Measurements from ENCODE around the gene CEND1.

The CEND1 gene

DNA sequence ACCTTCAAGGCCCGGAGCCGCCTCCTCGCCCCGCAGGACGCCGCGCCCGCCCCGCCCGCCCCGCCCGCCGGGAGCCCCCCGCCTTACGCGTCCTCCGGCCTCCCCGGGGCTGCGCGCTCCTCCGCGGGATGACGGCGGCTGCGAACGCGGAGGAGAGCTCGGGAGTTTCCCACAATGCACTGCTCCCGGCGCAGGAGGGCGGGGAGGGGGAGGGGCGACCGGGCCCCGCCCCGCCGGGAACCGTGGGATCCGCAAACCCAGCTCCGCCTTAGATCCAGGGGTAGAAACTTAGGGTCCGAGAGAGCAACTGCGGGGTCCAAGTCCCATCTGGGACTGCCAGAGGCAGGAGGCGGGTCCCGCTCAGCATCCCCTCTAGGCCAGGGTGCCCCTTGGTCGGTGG is at the start of gene CEND1:
Gene CEND1, minus strand, starts transcription at position 148 of the 400 bp plus-strand sequence. CDS start 1,514 bp downstream, outside the sequence.
- no peak for DNase-seq (ENCODE audit: low spot score)

DNA sequence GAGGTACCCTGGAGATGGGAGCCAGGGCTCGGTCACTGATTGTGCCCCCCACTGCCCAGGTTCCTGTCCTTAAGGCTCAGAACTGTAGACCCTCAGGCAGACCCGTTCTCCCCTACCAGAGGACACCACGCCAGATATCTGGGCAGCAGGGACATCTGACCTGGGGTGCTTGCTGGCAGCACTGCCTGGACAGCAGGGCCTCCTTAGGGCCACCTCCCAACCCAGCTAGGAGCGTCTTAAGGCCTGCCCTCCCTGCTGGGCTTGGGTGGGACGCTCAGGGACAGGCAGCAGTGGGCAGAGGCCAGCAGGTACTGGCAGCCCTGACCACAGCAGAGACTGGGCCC is 49.4 kb upstream of the CEND1 start:
- no peak for DNase-seq (ENCODE audit: low spot score)

DNA sequence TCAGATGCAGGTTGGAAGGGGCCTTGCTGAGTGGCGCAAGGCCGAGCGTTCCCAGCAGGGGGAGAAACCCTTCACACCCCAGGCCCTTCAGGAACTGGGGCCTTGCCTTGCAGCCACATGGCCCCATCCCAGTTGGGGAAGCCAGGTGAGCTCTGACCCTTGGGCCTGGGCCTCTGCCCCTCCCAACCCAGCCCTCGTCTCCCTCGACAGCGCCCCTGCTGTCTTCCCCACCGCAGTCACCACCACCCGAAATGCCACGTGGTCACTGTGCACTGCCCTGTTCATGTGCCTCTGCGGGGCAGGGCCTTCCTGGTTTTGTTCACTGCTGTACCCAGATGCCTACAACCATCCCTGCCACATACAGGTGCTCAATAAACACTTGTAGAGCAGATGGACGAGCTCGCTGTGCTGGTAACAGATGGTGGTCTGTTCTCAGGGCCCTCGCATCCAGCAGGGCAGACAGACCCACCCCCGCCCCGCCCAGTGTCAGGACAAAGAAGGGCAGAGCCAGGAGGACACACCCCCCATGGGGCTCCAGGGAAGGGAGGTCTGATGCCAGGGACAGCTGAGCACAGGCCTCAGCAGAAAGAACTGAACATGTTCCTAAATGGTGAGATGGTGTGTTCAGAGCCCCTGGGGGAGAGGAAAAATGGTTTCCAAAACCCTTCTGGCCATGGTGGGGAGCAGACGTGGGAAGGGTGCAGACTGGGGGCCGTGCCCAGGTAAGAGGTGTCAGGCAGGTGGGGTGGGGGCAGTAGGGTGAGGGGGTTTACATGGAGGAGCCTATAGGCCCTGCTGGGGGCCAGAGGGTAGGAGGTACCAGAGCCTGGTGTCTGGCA is 48.8 kb upstream of the CEND1 start:
- no peak for DNase-seq (ENCODE audit: low spot score)

DNA sequence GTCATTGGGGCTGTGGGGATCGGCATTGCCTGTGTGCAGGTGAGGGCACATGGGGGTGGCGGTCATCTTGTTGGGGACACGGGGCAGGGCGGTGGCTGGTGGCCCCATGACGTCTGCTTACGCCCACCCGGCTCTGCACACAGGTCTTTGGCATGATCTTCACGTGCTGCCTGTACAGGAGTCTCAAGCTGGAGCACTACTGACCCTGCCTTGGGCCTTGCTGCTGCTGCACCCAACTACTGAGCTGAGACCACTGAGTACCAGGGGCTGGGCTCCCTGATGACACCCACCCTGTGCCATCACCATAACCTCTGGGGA is 48.1 kb upstream of the CEND1 start:
- DNase-seq (ENCODE audit: low spot score) = no peak

- no peak for DNase-seq (ENCODE audit: low spot score)
These were observed 47.5 kb upstream of the CEND1 start for GRCh38 chr11:837189-837989.

DNA sequence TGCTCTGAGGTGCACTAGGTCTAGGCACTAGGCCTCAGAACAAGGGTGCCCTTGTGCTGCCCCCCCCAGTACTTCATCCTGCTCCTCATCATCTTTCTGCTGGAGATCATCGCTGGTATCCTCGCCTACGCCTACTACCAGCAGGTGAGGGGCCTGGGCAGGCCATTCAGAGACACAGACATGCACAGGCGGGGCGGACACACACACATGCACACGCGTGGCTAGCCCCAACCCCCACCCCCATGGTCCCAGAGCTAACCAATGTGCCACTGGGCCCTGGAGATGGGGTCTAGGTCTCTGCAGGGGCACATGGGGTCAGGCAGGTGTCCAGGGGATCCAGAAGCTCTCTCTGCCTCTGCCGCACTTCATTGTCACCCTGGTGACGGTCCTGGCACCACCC is 46.8 kb upstream of the CEND1 start:
- DNase-seq (ENCODE audit: low spot score) = no peak

GRCh38 chr11:836274-836673 is 46.4 kb upstream of the CEND1 start:
- DNase-seq (ENCODE audit: low spot score) = no peak

- DNase-seq (ENCODE audit: low spot score) = no peak
These were observed 44.8 kb upstream of the CEND1 start for GRCh38 chr11:834371-835316.

- DNase-seq (ENCODE audit: low spot score) = no peak
These were observed 44.0 kb upstream of the CEND1 start for GRCh38 chr11:833849-834311.

- no peak for DNase-seq (ENCODE audit: low spot score)
These were observed 43.4 kb upstream of the CEND1 start for GRCh38 chr11:833114-833791.

GRCh38 chr11:832529-833113 is 42.7 kb upstream of the CEND1 start, which contains the start of gene CD151:
CD151 (plus strand) TSS chr11:832952; CDS start chr11:836070, 3,118 bp downstream.
- DNase-seq (ENCODE audit: low spot score) = peak; percentile 50

DNA sequence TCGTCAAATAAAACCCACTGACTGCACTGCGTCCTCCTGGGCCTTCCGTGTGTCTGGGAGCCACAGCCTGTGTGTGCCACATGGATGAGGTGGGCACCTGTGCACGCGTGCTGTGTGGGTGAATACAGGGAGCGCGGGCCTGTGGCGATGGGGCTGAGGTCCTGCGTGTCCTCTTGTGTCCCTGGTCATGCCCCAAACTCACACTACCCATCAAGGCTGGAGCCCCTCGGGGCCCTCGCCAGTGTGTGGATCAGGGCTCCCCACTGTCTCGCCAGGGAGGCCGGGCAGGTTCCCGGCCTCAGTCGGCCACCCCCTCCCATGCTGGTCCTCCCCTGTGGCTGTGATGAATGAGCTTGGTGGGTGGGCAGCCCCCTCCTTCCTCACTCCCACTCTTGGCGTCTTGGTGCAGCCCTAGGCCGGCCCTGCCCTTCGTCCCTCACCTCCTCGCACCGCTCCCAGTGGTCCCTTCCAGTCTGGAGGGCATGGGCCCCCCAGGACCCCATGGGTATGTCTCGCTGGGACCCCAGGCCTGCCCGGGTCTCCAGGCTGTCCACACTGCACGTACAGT is 42.2 kb upstream of the CEND1 start:
- DNase-seq (ENCODE audit: low spot score) = no peak

GRCh38 chr11:831118-831864 is 41.4 kb upstream of the CEND1 start:
- no peak for DNase-seq (ENCODE audit: low spot score)

- peak; percentile 35 for DNase-seq (ENCODE audit: low spot score)
These were observed 40.6 kb upstream of the CEND1 start for GRCh38 chr11:830295-831117.

DNA sequence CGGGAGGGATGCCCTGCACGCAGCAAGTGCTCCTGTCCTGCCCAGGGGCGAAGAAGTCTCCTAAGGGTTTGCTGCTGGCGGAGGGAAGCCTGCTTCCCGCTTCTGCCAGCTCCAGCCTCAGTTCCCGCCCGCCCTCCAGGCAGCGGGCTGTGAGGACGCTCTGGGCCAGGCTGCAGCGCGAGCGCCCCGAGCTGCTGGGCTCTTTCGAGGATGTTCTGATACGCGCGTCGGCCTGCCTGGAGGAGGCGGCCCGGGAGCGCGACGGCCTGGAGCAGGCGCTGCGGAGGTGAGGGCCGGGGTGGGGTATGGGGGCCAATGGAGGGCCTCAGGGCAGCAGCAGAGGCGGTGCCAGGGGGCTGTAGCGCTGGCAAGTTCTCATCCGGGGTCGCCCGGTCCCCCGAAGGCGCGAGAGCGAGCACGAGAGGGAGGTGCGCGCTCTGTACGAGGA is 40.0 kb upstream of the CEND1 start:
- DNase-seq (ENCODE audit: low spot score) = no peak

GRCh38 chr11:829176-829846 is 39.4 kb upstream of the CEND1 start:
- DNase-seq (ENCODE audit: low spot score) = no peak

DNA sequence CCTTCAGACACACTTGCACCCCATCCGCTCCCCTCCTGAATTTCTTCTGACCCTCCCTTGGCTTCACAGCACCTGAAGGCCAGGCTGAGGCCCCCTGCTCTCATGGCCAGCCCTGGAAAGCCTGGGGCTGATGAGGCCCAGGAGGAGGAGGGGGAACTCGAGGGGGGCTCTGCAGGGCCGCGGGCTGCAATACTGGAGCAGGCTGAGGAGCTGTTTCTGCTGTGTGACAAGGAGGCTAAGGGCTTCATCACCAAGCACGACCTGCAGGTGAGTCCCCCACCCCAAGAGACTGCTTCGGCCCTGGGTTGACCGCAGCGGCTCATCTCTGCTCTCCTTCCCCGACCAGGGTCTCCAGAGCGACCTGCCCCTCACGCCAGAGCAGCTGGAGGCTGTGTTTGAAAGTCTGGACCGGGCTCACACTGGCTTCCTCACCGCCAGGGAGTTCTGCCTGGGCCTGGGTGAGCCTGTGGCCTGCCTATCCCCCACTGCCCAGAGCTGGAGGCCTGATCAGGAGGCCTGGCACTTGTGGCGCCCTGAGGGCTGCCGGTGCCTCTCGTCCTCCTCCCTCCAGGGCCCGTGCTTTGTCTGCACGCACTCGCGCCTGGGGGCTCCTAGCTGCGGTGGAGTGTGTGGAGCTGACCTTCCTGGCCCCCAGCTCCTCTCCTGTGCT is 38.8 kb upstream of the CEND1 start:
- no peak for DNase-seq (ENCODE audit: low spot score)

GRCh38 chr11:827897-828192 is 38.0 kb upstream of the CEND1 start, which contains the start of gene CRACR2B:
CRACR2B (plus strand) TSS chr11:827919; CDS start chr11:828608, 689 bp downstream.
- DNase-seq (ENCODE audit: low spot score) = no peak
